NCI-H1694 (cell line): ENCODE measurements around the gene BCHE.

Experiments
- DNase-seq: peaks from one replicate; lab custom pipeline; 2025; lab: John Stamatoyannopoulos, UW

The BCHE gene

DNA sequence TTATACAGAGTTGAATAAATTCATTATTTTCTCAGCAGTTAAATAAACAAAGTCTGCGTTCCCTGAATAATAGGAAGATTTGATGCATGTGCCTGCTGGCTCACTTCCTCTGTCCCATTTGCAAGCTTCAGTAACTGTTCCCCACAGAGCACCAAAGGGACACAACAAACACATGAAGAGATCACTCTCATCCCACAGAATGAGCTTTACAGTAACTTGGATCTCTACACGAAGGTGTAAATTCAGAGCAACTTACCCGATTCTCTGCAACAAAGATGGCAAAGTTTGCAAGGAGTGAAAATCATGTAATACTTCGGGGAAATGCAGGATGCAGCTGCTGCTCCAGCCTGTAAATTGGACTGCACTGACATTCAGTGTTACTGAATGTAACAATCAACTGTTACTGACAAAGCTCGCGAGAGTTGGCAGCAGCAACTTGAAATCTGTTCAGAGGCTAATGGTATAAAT, at the start of gene BCHE:
Gene BCHE, minus strand, starts transcription at position 366 of the 468 bp plus-strand sequence. CDS start 6,390 bp downstream, outside the sequence.
- DNase-seq = no peak

DNA sequence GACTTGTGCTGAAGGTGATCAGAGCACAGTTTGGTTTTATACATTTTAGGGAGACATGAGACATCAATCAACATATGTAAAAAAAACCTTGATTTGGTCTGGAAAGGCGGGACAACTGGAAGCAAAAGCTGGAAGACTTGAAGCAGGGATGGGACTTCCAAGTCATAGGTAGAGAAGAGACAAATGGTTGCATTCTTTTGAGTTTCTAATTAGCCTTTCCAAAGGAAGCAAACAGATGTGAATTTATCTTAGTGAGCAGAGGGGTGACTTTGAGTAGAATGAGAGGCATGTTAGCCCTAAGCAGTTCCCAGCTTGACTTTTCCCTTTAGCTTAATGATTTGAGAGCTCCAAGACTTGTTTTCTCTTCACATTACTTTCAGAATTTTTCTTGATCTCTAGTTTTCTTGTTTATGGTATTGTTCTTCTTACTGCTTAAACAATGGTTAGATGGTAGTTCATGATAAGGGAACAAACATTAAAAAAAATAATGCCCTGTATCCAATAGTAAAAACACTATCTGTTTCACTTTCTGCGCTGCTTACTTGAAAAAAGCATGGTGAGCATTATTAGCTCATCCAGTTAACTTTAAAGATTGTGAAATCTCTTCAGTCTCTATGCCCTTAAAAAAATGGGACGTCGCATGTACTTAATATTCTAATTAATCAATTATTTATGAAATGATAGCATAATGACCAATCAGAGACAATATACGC, 48.5 kb upstream of the BCHE start:
- DNase-seq = no peak

DNA sequence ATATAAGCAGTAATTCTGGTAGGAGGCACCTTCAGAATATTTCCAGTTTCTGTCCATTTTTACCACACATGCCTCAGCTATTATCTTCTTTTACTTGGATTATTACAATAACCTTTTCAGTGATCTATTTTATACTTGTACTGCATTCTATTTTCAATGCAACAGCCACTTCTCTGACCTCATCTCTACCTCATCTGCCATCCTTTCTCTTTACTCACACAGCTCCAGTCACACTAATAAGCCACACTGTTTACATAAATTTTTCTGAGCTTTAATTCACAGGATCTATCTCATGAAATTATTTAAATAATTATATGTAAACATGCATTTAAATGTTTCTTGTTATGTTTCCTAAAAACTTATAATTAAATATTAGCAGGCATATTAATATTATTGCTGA, 47.3 kb upstream of the BCHE start:
- DNase-seq = no peak

DNA sequence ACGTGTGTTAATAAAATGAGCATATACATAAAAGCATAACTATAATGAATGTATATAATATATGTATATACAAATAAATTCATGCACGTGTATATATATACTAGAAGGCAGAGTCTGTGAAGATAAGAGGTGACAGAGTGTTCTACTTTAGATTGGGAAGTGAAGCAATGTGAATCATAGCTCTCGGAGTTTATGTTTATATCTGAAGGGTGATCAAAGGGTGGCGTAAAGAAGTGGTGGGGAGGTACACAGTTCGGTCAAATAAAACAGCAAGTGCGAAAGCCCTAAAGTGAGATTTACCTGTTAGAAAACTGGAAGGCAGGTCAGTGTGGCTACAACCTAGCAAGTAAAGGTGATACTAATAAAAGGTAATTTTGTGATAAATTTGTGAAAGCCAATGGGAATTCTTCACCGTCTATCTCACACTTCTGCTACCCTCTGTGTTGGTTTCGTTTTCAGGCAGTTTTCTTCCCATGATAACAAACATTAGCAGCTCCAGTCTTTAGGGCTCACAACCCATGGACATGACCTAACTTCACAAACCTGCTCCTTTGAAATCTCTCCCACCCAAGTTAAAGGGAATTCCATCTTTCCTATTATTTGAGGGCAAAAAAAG, 46.7 kb upstream of the BCHE start:
- DNase-seq = no peak

DNA sequence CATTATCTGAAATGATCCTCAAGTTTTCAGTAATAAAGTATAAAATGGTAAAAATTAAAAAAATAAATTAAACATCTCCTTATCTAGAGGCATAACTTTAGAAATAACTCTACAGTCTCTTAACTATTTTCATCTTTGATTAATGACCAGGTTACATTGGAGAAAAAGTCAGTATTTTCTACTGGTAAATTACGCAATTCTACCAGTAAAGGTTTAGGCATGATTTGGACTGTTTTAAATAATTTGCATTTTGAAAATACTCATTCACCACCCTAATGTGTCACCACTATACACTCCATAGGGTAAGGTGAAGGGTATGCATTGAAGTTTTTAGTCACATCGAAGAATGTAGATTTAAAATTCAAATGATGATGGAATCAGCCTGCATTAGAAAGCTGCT, 45.9 kb upstream of the BCHE start:
- DNase-seq = no peak

DNA sequence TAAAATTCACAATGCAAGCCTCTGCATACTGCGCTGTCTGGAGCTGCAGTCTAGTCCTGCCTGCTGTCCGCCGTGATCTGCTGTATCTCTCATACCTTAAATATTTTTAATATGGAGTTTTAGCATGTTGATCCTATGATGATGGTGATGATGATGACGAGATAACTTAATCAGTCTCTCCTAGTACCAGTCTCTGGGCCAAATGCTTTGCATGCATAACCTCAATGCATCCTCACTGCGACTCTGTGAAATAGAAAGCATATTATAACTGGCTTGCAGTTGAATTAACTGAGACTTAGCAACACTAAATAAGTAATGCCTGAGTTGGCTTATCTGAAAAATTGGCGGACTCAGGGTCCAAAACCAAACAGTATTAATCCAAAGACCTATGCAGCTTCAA, 38.4 kb upstream of the BCHE start:
- DNase-seq = no peak

DNA sequence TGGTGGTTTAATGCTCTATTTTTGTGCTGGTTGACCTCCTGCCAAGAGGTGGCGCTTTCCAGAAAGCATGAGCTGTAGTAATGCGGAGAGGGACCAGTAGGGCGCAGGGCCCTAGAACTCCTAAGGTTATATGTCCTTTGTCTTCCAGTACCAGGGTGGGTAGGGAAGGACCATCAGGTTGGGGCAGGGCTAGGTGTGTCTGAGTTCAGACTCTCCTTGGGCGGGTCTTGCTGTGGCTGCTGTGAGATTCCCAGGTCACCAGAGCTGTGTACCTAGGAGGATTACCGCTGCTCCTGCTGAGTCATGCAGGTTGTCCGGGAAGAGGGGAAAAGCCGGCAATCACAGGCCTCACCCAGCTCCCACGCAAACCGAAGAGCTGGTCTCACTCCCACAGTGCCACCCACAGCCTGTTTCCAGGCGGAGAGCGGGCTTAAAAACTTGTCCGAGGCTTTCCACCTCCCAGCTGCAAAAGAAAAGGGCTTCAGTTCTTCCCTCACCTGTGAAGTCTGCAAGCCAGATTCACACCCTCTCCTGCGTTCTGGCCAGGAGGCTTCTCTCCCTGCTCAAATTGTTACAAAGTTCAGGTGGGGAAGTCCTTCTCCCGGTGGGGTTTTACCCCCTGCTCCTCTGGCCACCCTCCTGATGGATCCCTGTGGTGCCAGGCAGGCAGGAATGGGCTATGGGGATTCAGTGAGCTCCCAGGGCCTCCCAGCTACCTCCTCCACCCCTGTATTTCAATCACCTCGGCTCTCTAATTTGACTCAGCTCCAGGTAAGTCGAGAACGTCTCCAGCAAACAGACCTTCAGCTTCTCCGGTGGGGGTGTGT, 37.7 kb upstream of the BCHE start:
- no peak for DNase-seq

DNA sequence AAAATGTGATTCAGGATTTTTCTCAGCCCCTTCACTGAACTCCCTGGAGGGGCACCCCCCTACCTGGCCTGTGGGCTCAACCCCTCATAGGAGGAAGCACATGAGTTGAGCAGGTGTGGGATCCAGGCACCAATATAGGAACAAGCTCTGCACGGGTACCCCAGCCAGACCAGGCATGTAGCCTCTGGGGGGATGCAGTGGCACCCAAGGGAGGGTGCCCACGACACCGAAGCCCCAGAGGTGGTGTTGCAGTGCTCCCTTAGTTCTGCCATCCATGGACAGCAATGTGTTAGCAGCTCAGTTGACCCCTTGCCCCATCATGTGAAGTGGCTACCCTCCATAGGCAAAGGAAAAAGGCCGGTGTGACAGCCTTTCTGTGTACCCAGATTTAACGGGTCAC, 30.9 kb upstream of the BCHE start:
- no peak for DNase-seq

DNA sequence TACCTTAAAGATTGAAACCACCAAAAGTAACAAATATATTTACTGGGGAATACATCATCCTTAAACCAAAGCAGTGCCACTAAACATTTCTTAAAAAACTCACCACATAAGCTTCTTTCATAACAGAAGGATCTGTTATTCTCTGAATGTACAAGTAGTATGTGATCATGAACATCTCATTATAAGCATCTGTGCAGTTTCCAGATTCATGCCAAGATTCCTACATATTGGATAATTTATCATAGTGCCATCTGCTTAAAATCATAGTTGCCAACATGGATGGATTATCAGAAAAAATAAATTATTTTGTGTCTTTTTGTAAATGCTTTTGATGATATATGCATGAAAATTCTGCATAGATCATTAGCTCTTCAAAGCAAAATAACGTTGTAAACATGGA, 21.8 kb upstream of the BCHE start:
- DNase-seq = peak; percentile 53

DNA sequence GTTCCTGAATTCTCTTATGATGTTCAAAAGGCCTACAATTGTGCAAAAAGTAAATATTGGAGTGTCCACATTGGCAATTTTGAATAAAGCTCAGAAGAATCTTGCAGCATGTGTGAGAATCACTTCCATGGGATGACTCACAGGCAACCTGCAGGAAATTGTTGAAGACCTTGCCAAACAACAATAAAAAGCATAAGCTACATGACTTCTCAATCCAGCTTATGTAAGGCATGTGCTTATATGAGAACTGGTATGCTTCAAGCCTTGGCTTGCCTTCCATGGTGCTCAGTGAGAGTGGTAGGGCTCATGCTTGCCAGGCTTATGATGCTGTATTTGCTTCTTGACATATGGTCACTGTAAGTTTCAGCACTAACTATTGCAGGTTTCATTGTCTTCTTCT, 18.4 kb upstream of the BCHE start:
- DNase-seq = peak; percentile 16

DNA sequence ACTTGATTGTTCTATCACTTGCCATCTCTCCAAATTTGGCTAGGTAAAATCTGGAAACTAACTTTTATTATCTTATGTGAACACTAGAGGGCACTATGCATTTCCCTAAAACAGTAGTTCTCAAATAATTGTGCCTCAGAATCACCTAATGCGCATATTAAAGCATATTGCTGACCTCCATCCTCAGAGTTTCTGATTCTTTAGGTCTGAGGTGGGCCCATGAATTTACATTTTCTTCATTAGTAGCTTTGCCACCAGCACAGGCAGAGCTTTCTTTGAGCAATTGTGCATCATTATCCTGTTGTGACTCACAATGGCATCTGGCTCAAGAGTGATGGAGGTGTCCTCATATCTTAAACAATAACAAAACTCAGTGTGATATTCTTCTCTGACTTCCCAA, 17.5 kb upstream of the BCHE start:
- no peak for DNase-seq

DNA sequence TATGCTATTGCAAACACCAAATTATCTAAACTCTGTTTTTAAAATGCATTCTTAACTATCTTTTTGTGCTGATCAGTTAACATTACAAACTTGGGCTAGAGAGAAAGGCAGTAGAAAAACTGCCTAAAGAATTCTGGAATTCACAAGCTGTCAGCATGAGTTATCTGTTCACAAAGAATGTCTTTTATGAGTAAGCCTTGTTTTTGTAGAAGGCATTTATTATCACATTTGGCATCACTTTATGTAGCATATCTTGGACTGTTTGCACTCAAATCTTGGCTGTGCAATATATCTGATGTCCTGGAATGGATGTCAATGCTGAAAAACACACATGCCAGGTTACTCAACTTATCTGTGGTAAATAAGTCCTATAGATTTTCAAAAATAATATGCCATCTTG, 15.5 kb upstream of the BCHE start:
- no peak for DNase-seq

DNA sequence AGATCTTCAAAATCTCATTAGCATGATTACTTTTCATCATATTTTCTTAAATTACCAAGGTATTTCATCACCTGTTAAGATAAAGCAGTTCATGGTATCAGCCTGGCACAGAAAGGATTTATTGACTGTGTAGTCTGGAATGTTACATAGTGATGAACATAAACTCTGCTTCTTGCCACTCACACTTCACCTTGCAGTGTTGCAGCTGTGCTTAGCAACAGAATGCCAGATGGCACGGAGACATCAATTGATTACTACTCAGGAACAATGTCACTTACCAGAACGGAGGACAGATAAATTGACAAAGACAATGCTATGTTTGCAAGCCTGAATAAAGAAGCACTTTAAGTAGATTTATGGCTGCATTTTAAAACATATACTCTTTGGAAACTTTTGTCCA, 15.0 kb upstream of the BCHE start:
- DNase-seq = no peak

DNA sequence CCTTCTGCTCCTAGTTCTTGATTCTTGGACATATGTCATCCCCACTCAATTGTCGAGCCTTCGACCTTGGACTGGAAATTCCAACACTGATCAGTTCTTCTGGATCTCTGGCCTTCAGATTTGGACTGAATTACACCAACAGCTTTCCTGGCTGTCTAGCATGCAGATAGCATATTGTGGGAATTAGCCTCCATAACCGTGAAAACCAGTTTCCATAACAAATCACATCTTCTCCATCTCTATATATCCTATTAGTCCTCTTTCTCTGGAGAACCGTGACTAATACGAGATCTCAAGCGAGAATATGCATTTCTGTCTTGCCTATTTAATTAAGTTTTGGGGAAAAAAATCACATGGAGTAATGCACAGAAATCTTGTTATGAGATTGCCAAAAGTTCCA, 8.8 kb upstream of the BCHE start:
- no peak for DNase-seq

DNA sequence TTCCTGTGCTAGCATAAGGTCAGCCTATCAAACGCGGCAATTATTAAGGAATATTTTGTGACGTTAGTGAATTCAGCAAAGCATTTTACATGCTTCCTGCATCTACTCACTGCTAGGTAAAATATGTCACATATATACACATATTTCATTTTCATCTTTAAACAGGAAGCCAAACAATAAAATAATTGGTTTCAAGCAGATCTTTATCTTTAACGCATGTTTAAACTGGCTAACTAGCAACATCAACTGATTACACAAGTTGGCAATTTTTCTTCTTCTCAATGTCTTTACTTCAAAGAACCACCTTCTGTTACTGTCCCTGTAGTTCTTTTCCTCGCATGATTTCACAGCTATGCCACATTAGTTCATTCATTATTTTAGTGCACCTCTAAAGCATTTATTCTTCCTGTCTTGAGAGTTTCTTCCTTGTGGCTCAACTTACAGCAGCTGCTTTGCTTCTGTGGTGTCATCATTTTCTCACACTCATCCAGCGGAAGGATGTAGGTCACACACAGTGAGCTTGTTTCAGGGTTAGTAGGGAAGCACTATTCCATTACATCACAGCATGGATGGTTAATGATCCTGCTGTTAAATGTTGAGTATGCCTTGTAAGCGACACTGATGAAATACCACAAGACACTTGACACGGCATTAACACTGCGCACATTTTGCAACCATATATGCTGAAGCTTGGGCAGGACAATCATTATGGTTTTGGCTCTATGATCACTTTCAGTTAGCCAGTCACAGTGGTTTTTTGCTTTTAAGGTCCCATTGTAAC, 2.3 kb upstream of the BCHE start:
- DNase-seq = no peak

DNA sequence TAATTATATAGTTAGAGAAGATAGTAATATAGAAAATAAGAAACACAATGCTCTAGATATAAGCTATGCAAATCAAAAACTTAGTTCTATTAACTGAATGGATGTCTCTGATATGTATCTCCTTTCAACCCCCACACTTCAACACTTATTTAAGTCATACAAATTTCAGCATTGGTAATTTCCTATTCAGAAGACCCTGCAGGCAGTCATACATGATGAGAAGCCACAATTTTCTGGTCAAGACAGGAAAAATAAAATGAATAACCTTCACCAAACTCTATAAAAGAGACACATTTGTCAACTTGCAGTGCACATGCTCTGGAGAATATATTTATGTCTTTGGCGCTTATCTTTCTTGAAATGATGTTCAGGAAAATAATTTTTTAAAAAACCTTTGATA, 578 bp upstream of the BCHE start:
- no peak for DNase-seq

DNA sequence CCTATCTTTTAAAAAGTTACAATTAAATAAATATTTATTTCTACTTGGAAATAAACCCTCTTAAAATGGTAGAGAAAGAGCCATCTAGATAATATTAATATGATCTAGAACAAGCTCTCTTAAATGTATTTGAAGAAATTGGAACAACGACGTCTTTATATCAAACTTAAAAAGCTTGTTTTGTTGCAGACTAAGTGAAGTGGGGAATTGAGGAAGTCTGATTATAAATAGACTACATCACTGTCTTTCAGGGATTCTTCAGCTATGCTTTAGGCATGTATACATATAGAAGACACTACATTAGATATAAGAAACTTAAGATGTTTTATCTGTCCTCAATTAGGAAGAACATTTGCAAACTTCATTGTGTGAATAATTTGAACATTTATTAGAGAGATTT, 1.8 kb downstream of the BCHE start:
- no peak for DNase-seq

DNA sequence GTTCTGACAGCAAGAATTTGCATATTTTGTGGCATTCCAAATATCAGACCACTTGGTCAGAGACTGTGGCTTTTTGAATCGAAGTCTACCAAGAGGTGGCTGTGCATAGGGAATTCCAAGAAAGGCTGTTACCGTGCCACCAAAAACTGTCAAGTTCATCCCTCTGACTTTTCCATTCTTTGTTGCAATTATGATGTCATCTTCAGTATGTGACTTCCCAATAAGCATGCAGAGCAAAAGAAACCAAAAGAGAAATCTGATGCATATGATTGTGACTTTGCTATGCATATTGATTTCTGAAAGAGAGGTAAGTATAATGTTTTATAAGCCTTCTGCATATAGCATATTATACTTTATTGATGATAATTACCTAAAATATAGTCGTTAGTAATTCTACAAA, 6.5 kb downstream of the BCHE start:
- no peak for DNase-seq

DNA sequence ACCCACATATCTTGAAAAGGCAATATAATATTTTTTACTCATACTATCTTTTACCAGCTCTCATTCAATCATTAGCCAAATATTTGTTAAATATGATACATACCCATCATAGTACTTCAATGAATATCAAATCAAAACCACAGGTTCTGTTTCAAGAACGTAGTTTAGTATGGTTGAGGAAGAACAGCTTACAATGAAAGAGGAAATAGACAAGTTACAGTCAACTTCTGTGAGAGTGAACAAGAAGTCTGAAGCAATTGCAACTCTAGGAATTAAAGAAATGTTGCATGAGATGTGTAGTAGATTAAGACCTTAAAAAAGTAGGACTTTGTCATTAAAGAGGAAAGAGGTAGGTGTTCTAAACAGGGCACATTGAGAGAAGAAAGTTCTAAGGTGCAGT, 9.3 kb downstream of the BCHE start:
- no peak for DNase-seq

DNA sequence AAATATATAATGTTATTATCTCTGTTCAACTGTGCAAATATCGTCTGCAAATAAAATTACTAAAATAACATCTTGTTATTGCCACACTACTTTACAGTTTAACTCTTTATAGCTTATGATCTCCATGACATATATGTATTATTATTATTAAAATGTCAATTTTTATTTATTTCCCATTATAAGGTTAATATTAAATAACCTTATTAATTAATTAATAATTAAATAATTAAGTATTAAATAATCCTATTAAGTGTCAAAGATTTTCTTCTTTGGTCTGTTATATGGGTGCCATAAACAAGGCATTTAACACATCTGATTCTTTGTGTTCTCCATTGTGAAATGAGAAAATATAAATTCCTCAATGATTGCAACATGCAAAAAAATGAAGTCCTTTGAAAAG, 10.0 kb downstream of the BCHE start:
- DNase-seq = no peak

DNA sequence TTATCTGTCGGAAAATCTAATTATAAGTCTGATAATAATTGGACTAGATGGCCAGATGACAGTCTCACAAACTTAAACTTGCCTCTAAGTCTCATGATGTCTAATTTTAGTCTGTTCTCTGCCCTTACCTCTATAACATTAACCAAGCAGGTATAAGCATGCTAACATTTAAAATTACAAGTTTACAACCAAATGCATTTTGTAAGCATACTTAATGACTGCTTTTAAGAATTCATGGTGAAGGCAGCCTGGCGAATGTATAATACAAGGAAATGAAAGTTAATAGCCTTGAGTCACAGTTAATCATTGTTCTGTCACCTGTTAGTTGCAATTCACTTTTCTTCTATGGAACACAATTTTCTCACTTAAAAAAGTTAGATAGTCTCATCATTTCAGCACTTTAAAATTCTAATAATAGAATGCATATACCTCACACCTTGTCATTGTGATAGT, 16.5 kb downstream of the BCHE start:
- no peak for DNase-seq

DNA sequence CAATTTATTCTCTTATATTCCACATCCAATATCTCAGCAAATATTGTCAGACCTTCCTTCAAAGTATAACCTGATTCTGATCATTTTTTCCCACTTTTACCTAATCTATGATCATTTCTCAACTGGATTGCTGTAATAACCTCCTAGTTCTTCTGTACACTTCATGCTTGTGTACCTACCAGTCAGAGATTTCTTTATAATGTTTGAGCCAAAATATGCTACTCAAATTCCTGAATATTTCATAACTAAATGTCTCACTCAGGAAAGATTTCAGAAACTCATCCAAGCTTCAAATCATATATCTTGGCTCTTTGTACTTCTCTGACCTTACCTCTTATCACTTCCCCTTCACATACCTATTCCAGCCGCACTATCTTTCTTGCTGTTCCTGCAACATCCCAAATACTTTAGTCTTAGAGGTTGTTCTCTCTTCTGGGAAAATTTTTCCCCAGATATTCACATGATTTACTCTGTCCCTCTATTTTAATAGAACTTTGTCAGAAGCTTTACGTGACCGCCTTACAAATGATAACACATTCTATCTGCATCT, 20.0 kb downstream of the BCHE start:
- DNase-seq = no peak
